Effector CD8-positive, alpha-beta T cell (primary cell): ENCODE measurements around the gene ARHGAP26.
"Not testable (repeated sequence)": the region's sequence is repeated elsewhere in the genome, so short reads cannot be mapped to it uniquely, and the experiment has no call there.

ENCODE experiments used
- DNase-seq: peaks from one replicate; lab custom pipeline; 2025; lab: John Stamatoyannopoulos, UW

The ARHGAP26 gene

DNA sequence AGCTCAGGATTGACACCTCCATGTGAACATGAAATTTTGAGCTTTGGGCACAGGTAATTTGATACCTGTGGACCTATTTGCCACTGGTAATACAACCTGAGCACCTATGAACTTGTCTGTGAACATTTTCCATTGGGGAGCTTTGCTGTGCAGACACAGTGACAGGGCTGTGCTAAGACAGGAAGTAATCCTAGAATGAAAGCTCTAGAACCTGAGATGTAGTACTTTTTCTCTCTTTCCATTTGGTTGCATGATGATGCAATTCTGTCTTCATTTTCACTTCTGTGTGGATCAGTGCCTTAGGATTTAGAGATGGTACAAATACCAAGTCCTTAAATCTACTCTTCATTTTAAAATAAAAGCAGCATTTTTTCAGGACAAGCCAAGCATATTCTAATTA is 416.4 kb downstream of the ARHGAP26 start:
- no peak for DNase-seq

- no peak for DNase-seq
Observed at GRCh38 chr5:143187495-143187894, 417.3 kb downstream of the ARHGAP26 start.

DNA sequence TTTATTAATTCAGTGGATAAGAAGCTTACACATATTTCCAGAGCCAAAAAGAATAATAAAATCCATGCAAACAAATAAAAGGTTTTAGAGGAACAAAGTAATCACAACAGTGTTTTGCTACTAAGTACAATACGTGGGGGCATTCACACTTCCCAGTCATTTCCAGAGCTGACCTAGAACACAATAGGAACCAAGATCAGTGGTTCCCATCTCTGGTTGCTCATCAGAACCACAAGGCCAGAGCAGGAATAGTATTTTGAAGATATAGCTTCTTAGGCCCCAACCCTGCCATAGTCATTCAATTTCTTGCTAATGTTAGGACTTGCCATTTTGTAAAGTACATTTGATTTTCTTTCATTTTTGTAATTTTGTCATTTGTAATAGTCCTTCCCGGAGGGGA is 417.9 kb downstream of the ARHGAP26 start:
- no peak for DNase-seq

DNA sequence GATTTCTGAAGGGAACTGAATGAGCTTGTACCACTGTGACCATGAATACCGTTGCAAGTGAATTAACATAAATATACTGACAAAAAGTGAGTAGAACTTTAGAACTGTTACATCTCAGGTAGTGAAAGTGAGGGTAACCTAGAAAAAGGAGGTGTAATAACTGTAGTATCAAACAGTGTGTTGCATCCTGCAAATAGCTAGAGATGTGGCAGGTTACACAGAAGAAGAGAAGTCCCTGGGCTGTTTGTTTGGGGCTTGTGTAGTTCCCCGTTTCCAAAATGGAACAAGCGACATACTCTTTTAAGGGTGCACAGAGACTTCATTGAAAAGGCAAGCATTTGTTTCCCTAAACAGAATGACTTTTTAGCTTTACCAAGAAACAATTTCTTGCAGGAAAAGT is 418.5 kb downstream of the ARHGAP26 start:
- no peak for DNase-seq

GRCh38 chr5:143190260-143190810 is 420.2 kb downstream of the ARHGAP26 start:
- no peak for DNase-seq

GRCh38 chr5:143191720-143192119 is 421.5 kb downstream of the ARHGAP26 start:
- DNase-seq = no peak

- DNase-seq = no peak
Observed at GRCh38 chr5:143192191-143192900, 422.2 kb downstream of the ARHGAP26 start.

GRCh38 chr5:143194206-143194605 is 424.0 kb downstream of the ARHGAP26 start:
- DNase-seq = no peak

GRCh38 chr5:143194713-143195112 is 424.5 kb downstream of the ARHGAP26 start:
- no peak for DNase-seq

DNA sequence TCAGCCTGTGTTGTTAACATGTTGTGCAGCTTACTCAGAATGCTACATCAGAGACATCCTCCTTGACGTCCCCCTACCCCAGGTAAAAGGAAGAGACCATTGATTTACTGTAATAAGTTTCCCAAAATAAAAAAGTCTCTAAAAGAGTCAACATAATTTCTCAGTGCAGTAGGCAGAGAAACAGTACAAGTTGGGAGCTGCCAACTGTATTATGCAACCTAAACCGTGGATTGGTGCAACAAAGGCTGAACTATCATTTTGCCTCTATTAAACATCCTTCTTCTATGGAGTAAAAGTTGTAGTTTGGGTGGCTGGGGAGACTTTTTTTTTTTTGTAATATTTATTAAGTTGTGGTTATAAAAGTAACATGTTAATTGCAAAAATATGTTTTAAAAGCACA is 425.3 kb downstream of the ARHGAP26 start:
- no peak for DNase-seq

DNA sequence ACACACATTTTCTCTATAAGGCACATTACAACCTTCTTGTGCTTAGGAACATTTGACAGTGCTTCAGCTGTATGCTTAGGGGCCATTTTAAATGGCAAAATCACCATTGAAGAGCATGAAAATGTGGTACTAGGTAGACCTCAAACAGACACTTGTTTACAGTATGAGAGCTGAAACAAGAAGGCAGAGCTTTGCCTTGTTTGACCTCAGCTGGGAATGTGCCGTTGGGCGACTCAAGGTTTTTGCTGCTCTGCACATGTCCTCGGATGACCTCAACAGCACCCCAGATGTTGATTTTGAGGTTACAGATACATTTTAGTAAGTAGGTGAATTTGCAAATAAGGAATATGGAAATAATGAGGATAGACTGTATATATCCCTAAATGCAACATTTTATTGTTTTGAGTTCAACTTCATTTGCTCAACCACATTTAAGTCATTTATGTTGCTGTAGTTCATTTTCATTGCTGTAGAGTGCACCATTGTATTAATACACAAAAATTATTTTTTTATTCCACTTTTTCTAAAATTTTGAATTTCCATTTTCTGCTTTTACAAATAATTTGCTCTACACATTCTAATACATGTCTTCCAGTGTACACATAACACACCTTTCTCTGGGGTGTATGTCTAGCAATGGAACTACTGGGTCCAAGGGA is 426.6 kb downstream of the ARHGAP26 start:
- no peak for DNase-seq

DNA sequence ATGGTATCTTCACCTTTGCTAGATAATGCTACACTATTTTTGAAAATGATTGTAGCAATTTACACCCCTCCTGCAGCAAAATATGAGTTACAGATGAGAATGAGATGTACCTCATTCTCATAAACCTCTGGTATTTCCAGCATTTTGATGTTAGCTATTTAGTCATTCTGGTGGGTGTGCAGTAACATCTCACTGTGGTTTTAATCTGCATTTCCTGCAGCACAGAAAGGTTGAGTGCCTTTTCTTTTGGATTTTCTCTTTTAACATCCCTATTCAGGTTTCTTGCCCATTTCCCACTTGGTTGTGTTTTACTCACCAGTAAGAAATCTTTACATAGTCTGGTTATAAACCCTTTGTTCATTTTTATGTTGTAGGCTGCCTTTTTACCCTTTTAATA is 427.1 kb downstream of the ARHGAP26 start:
- DNase-seq = no peak

DNA sequence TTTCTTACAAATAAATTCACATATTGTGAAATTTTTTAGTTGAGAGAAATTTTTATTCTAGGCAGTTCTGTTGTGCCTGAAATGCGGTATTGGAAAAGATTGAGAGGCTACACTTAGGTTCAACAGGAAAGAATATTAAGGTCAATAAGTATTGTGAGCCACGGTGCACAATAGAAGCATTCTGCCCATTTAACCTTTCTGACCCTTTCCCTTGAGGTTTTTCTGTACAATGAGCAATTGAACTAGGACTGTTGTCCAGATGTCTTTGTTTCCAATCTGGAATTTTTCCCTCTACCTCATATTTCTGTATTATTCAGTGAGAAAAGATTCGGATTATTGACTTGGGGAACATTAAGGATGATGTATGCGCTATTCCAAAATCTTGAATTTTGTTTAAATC is 428.2 kb downstream of the ARHGAP26 start:
- no peak for DNase-seq

DNA sequence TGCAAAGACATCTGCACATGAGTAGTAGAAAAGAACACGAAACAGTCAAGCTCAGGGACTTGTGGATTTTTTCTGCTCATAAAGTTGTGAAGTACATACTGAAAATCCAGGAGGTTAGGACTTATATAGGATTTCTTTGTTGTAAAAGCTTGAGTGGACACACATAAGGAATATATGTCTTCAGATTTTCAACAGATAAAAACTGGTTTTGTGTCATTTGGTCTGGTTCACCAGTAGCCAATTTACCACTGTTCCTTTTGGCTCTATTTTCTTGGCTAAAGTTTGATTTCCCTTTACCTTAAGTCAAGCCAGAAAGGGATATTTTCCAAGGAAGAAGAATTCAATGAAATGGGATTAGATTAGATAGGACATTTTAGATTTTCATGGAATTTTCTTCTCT is 429.0 kb downstream of the ARHGAP26 start:
- DNase-seq = no peak

DNA sequence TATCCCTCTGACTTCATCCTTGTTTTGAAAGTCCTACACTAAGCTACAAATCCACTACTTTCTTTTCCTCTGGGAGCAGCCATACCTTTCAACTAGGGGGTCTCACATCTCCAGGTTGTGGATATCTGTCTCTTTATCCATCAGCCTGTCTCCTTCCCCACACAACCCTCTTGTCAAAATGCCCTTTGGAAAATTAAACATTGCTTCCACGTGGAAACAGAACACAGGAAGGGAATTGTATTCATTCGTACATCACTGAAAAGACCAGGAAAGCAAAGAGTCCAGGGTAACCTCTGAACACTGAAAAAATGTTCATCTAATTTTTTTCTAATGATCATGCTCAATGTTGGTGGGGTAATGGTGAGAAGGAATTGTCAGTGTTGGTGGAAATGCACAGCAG is 429.7 kb downstream of the ARHGAP26 start:
- DNase-seq = no peak

DNA sequence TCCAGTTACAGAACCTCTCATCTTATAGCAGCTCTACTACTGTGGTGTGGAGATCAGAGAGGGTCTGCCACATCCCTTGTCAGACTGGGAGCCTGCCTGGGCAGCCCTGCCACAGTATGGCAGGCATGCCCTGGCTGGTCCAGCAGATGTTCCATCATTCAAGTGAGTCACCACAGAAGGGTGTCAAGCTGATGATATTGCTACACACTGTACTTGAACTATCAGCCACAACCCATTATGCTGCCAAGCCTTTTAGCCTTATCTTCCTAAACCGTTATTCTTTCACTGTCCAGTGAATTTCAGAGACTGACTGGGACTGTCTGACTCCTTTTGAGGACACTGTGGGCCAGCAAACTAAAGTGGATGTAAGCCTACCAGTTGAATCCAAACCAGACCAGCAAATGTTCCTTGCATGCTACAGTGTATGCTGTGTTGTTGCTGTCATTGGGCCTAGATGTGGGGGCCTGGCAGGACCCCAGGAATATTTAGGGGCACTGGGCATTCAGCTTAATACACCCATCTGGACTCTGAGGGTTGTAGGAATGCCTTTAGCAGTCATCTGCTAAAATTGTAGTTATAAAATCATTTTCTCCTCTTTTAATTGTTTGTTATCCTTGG is 430.7 kb downstream of the ARHGAP26 start:
- DNase-seq = no peak

DNA sequence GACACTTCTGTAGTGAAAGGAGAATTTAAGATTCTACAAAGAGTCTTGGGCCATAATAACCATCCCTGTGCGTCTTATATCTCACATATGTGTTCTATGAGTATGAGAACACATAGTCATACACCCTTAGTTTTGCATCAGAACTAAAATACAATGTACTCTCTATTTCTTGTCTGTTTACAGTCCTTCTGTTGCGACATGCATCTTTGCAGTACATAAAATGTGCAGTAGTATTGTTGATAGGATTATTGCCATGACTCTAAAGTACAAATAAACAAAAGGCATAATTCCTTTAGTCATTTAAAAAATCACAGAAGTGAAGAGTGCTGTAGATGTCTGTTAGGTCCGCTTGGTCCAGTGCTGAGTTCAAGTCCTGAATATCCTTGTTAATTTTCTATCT is 431.4 kb downstream of the ARHGAP26 start:
- DNase-seq = no peak

DNA sequence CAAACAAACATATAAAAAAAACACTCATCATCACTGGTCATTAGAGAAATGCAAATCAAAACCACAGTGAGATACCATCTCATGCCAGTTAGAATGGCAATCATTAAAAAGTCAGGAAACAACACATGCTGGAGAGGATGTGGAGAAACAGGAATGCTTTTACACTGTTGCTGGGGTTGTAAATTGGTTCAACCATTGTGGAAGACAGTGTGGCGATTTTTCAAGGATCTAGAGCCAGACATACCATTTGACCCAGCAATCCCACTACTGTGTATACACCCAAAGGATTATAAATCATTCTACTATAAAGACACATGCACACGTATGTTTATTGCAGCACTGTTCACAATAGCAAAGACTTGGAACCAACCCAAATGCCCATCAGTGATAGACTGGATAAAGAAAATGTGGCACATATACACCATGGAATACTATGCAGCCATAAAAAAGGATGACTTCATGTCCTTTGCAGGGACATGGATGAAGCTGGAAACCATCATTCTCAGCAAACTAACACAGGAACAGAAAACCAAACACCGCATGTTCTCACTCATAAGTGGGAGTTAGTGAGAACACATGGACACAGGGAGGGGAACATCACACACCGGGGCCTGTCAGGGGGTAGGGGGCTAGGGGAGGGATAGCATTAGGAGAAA is 433.3 kb downstream of the ARHGAP26 start:
- DNase-seq = not testable (repeated sequence)

DNA sequence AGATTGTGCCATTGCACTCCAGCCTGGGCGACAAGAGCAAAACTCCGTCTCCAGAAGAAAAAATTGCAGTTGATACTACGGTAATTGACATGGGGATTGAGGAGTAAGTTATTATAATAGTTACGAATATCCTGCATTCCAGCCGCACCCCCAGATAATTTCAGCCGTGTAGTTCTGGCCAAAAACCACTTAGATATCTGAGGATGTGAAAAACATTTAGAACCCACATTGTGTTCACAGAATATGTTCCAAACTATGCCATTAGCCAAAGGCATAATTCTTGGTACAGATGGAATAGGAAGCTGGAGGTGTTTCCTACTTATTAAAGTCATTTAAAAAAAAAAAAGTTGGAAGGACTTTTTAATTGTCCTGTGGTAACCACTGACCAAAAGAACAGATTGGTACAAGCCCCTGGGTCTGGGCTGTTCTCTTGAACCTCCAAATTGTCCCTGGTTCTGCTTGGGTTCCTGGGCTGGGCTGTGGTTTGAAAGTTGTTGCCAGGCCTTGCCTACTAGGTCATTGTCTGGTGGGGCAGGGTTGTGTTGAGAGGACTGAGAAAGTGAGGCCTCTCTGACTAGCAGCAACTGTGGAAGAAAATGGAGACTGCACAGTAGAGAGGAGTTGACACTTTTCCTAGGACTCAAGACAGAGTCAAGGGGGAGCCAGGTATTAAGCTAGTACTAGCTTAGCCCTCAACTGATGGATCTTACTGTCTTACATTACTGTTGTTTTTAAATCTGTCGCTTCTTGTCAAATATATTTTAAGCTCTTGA is 434.5 kb downstream of the ARHGAP26 start:
- no peak for DNase-seq

DNA sequence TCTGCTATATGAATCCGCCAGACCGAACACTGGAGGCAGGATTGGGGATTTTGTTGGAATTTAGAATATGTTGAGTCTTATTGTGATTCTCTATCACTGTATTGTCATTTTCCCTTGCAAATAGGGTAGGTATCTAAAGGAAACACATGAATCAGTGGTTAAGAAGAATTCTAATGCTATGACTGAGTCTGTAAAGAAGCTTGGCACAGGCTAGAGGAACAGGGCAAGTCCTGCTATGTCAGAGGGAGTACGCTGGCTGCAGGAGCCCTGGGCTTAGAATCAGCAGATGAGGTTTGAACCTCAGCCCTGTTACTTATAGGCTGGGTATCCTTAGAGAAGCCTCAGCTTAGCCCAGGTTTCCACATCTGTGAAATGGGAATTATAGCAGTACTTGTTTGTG is 435.2 kb downstream of the ARHGAP26 start:
- DNase-seq = no peak

- DNase-seq = no peak
Observed at GRCh38 chr5:143205883-143206195, 435.7 kb downstream of the ARHGAP26 start.
